Hematopoietic multipotent progenitor cell treated with erythropoietin and hydrocortisone succinate and interleukin-3 and kit ligand, for 8 days (in vitro differentiated cells): ENCODE data around the gene MEF2C.

Experiments used
- DNase-seq: peaks from one replicate; pipeline ENCODE4 v3.0.0-alpha.2; 2015

The MEF2C gene

DNA sequence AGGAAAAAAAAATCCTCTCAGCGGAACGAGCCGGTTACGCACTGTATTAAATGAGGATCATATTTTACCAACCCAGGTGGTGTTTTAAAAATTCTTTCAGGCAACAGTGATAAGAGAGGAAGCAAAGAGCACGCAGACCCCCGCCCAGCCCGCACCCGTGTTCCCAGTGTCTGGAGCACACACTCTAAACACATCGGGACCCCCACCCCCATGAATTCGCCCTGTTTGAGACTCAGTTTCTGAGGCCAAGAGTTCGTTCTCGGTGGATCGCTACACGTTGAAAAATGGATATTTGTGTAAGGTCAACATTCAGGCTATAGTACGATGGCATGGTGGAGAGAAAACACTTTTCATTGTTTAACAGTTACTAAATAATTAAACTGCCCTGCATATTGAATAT lies 196.3 kb downstream of the MEF2C start:
- no peak for DNase-seq

DNA sequence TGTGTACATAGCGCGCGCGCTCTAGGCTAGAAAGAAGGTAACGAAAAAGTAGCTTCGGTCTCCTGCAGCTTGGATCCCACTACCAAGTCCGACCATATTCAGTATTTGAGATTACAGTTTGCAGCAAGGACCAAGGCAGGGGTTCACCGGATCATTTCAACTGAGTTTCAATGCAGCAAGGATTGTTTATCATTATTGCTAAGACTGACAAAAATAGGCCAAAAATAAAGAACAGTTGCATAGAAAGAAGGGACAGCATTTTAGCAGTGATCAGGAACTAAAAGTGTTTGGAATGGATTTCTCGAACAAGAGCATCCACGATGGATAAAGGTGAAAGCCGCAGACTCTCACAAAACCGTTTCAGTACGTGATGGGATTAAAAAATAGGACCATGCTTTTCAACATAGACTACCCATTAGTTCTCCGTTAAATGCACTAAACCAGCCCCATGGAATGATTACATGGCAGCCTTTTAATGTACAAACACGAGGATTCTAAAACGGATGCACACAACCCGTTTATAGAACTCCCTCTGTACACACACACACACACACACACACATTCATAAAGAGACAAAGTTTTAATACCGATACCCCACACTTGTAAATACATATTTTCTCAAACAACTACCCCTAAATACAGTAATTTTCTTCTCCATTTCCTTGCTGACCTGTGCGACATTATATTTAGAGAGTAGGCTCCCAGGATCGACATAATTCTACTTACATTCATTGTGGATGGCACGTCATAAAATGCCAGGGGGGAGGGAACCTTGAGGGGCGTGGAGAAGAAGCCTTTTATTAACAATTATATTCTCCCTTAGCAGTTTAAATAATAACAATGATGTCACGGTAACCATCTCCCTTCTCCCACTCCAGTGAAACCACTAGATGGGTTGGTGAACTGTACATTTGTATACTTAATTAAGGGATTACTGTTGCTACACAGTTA lies 197.1 kb downstream of the MEF2C start:
- no peak for DNase-seq

DNA sequence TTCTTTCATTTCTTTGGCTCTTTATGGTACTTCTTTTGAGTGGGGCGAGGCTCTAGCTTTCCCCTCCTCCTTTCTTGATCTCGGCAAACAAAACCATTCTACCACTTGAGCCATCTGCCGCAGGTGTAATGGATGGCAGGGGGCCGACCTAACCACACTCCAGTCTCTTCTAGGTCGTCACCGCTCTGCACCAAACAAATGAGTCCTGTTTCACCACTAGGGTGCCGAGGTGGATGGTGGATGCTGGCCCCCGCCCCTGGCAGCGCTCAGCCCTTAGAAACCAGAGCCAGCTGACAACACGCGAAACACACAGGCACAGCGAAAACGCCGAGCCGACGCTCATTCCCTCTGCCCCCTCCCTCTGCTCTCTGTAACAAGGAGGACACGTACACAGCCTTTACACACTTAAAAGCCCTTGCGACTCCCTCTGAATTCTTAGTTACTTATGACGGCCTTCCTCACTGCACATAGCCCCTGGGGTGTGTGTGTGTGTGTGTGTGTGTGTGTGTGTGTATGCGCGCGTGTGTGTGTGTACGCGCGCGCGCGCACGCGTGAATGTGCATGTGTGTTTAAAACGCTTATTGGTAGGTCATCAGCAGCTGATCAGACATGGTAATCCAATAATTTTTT lies 199.4 kb downstream of the MEF2C start:
- no peak for DNase-seq

DNA sequence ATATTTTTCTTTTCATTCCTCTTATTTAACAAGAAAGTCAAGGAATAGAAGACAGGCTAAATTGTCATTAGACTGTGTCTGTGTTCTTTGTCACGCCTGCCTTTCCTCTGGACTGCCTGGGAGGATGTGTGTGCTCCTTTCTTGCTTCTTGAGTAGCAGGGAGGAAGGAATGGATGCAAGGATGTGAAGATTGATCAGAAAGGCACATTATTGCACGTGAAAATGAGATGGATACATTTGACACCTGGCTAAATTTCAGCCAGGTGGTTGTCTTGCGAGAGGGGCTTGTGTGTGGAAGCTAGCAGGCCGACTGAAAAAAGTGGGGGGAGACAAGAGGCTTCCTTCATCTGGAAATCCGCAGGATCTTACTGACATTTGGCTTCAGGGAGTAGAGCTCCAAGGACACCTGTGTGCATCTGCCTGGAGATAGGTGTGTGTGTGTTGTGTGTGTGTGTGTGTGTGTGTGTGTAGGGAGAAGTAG lies 200.1 kb downstream of the MEF2C start:
- DNase-seq = no peak

DNA sequence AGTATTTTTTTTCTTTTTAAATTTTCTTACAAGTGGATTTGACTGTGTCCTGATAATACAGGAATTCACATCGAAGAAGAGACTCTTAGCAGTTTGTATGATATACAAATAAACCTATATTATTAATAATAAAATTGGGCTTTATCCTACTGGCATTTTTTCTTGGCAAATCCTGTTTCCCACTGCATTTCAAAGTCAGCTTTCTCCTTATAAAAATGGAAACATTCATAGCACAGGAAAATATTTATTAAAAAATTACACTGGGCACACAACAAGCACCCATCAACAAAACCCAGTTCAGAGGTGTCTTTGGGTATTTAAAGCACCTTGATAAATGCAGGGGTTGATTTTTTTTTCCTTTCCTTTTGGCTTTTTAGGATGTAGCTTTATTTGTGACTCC lies 200.9 kb downstream of the MEF2C start:
- no peak for DNase-seq

DNA sequence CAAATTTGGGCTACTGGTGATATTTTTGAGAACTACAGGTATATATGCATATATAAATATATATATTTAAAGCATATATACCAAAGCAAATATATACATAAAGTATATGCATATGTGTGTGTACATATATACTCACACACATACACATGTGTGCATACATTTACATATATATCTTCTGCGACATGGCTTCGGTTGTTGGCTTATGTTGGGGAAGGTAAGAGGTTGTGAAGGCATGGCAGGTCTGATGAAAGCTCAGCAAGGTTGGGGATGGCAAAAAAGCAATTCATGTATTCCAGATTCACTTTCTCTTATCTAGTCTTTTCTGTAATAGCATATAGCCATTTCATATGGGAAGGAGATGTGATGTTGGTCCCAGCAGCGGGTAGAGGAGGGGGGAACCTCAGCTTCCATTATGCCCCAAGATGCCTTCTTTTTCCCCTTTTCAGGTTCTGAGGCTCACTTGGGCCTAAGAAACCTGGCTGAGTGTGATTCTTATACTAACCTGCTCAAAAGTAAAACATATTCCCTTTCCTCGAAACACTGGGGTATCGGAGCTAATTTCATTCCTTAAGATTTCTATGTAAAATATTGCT lies 201.7 kb downstream of the MEF2C start:
- DNase-seq = no peak

DNA sequence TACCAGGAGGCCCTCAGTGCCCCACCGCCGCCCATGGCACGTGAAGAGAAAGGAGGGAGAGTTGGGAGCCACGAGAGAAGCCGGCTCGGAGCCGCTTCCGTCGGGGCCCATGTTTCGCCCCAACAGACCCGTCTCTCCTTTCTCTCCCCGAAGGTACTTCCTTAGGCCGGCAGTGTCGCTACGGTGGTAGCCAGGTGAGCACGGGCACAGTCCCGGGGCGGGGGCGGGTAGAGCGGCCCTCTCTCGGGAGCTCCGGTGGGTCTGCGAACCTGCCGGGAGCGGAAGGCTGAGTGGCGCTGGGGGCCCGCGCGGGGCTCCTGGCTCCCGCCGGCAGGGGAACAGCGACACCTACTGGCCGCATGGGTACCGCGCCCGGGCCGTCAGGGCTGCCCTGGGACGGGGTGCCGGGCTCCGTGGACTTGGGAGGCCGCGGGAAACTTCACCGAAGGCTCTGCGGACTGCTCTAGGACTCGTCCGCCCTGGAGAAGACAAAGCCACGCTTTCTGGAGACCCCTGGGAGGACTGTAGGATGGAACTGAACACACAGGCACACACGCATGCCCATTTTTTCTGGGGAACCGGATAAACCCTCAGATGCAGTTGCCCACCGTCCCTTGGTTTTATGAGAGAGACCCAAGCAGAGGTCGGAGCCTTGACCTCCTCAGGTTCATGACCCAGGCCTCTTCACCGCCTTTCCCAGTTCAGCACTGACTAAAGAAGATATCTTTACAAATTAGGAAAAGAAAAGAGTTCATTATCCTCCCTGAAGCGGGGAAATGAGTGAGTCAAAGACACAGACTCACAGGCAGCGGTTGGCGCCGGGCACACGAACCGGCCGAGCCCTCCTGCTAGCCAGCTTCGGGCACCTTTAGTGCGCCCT lies 202.5 kb downstream of the MEF2C start:
- peak; percentile 48 for DNase-seq

DNA sequence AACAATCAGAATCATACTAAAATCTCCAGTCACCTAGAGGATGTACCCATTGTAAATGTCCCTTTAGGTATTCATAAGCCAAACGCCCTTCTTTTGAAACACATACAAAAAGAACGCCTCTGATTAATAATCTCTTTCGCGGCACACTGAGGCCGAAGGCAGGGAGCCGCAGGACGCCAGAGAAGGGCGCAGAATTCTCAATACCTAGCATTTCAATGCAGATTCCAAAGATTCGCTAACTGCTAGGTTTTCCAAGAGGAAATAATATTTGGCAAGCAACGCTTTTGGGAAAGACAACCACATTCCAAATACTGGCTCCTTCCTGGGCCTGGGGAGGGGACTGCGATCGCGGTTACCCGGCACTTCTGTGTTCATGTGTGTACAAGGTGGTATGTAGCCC lies 203.3 kb downstream of the MEF2C start:
- no peak for DNase-seq

DNA sequence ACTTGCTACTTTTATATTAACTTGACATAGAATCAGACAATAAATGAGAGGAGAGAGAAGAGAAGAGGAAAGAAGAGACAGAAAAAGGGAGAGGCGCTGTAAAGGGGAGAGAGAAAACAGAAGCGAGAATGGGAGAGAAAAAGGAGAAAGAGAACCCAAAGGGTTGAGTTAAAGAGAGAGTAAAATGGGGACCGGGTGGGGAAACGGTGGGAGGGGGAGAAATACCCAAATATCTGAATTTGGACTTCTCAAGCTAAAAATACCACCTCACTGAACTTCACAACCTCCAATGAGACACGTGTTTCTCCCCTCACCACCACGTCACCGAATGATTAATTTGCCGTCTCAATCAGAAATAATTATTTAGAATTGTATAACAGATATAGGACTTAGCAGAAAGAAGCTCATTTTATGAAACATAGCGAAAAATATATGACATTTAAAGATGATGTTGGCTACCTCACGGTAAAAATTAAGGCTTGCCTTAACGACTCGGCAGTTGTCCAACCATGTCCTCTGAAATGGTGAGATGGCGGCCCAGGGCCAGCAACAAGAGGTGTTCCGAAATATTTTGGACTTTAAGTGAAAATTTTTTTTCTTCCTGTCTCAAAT lies 204.1 kb downstream of the MEF2C start:
- DNase-seq = no peak

DNA sequence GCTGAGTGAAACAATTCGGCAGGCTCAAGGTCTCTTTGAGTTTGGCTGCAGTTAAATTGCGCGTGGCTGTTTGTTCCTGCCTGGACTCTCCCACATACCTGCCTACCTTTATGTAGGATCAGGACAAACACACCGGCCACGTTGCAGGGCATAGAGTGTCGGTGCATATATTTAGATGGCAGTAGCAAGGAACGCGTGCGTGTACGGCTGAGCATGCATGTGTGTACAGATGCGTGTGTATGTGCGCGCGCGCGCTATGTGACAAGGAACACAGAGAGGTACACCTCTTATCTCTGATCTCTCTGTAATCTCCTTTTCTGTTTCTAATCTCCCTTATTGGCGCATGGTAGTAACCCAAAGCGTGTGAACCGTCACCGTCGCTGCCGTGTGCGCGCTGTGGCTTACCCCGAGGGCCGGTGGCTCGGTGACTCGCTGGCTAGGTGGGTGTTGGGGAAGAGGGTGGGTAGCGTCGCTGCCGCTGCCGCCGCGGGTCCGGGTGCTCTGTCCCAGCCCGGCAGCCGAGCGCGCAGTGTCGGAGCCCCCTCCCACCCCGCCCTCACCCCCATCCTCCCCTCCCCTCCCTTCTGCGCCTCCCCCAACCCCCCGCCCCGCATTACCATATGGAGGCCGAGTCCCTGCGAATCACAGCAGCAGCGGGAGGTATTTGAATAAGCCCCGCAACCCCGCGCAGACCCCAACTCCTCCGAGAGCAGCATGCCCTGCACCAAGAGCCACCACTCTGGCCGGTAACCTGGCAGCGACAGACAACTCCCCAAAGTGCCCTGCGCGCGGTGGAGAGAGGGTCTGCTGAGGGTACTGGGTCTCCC lies 204.8 kb downstream of the MEF2C start:
- DNase-seq = no peak

DNA sequence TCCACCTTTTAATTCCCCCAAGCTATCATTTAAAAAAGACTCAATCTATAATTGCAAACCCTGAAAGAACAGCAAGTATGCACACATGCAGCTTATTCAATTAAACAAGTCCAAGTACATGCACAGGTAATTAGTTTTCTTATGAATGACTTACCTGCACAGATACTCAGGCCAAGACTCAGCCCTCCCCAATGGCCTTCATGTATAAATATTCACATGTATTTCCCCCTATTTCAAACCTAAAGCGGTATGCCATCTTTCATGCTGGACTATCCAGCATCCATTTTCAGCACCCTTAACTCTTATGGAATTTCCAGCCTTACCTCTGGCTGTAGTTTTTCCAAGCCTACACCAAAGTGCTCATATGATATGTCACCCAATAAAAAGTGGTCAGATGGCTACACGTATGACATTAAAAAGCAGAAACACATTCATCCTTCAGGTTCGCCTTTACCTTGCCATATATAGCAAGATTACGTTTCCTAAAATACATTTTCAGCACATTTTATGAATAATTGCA lies 205.5 kb downstream of the MEF2C start:
- DNase-seq = no peak

DNA sequence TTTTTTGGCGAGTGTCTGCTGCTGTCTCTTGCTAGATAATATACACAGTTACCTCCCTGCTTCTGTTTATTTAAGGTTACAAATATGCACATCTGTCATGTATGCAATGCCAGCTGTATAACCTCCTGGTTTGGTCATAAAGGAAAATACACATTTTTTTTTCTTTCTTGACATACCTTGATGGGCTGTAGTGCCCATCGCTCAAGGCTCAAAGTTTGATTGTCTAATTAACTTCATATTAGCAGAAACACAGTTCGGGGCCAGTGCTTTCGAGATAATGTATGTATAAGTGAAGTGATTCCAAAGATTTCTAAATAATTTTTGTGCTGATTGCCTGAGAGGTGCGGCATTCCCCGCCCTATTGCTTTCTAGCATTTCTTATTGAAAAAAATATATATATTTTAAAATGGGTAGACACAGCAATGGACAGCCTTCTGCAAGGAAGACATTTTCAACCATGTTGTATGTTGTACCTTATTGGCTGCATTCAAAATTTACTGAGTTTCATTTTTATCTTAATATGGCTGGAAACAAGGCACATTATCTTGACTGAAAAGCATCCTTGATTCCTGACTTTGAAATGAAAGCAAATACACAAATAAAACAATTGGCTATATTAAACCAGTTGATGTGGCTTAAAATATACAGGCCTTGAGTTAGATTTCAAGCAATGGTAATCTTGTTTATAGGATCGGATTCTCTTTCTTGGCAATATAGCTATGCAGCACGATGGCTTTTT lies 206.2 kb downstream of the MEF2C start:
- DNase-seq = no peak

DNA sequence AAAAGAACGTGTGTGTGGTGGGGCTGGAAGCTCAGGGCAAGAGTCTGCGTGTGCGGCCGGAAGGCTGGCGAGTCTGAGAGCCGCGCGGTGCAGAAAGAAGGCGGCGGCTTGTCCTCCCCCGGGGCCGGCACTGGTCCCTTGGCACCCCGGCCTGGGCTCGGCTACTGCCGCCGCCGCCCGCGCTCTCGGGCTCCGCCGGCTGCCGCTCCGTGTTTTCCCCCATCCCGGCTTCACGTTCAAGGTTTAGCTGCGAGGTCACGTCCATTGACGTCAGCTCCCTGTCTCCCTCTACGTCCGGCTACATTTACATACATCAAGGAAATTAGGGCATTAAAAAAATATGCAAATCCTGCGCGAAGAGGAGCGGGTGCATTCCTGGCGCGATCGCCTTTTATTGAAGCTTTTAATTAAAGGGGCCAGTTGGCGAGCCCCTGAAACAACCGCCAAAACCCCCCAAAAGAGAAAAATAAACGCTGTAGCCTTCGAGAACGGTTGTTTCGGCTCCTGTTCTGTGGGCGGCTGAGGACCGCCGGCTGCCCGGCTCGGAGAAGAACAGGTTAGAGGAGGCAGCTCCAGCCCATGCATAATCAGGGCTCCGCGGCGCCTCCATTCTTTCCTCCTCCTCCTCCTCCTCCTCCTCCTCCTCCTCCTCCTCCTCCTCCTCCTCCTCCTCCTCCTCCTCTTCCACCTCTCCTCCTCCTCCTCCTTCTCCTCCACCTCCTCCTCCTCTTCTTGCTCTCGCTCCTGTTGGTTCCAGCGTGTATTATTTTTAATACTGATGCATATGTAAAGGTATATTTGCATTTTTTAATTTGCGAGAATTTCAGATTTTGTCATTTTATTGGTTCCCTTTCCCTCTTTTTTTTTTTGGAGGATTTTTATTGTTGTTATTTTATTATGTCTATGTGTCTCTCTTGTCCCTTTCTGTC lies 207.0 kb downstream of the MEF2C start:
- no peak for DNase-seq

DNA sequence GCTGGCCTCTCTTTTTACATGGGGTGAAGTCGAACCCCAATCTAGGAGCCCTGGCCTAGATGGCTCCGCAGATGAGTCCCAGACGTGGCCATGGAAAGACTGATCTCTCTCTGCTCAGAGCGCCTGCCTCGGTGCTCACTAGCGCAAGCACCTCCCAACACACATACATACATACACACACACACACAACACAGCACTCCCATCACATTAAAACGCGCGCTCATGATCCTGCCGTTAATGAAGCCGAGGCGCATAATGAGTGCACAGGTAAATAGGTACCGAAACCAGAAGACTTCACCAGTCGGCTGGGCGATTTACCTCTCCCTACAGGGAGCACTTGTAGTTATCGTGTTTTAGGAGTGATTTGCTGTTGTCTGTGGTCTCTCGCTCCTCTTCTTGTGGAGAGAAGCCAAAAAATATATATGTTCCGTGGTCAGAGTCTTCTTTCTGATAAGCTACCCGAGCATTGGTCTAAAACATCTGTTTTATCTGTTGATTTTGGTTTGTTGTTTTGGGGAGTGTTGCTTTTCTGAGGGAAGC lies 207.7 kb downstream of the MEF2C start:
- DNase-seq = peak; percentile 55

DNA sequence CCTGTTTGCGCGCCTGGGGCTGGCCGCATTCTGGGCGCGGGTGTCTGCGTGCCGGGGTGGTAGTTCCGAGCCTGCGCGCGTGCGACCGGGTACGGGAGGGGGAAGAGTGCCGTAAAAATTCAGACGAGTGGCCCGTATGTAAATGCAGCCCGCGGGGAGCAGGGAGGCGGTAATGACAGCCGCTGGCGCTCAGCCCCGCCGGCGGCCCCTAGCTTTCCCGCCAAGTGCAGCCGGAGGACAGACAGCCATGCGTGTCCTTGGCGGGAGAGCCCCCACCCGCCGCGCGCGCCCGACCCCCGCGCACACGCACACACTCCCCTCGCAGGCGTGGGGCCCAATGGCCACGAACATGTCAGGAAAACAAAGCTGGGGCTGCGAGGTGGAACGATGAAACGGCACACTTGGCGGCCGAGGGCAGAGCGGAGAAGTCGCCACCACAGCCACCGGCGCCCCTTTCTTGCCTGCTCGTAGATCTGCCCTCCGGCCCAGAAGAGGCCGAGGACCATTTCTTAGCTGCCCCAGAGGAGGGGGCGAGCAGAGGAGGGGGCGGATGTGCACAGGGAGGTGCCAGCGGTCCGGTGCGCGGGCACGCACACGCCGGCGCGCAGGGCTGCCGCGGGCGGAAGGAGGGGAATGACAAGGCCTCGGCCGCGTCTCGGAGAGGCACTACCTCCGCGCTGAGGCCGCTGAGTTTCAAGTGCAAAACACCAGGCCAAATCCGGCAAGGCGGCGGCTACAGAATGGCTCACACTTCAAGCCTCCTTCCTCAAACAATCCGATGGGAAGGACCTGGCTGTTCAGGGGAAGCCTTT lies 208.4 kb downstream of the MEF2C start:
- DNase-seq = no peak

DNA sequence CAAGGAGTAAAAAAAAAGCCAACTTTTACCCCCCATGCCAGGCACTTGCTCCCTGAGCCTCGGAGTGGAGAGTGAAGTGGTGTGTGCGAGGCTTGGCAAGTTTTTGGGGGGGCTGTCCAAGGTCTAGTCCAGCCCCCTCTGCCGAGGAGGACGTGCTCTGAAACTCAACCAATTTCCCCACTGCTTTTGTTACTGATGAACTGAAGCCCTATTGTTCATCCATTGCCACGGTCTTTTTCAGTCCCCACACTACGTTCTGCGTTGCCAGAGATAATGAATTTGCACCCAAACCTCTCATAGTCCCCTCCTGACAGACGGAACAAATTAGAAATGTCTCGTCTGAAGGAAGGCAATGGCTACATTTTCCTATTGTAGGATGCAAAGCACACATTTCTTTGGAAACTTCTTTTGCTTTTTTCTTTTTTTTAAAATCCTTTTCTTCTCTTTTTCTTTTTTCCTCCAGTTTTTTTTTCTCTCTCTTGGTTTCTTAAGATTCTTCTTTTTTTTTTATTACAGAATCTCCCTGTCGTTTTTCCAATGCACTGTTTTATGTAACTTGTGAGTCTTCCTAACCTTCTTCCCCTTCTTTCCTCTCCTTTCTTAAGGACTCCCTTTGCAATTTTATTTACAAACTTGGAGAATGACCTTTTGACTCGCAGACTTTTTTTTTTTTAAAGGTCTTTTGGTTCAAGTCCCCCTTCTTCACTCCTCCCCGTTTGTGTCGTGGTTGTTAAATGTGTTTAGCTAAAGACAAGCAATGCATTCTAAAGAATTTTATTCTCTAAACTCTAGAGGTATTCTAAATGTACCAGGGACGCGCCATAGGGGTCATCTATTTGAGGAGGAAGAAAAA lies 209.5 kb downstream of the MEF2C start:
- DNase-seq = no peak

DNA sequence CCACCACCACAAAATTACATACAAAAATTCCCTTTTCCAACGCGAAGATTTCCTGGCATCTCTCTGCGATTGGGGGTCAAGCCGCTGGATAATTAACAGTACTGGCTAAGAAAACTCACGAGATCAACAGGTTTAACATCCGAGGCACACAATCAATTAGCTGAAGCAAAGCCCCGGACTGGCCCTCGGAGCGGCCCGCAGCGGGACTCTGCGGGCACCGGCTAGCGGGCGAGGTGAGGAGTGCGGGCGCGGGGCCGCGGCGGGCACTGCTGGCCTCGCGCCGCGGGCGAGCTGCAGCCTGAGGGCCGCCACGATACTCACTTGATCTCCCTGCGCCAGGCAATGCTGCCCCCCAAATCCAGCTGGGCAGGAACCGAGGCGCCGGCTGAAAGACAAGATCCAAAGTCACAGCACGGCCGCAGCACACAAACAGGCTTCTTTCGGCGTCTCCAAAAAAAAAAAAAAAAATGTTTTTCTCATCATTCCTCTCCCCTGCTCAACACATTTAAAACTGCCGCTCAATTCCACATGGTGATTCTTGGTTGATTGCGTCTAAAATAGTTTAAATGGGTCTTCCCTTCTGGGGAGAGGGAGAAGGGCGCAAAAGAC lies 210.2 kb downstream of the MEF2C start:
- no peak for DNase-seq
